GM12878 (cell line): ENCODE measurements around the gene ANKRD6. TPM values are rescaled to one million over a fixed set of nuclear protein-coding genes. Genes with fewer than 3 reads are reported as not detected.

Source experiments
- ATAC-seq: fragments of 200-7000 bp; cut with Tn5 transposase; 3 replicates; pipeline ENCODE4 v1.9.1; 2020; ENCODE audit warnings: mild to moderate bottlenecking, moderate library complexity
- BruUV-seq: library from RNA; stranded (reverse); fragments of 400-500 nt; replicated peaks from 2 replicates; lab custom pipeline; 2021; lab: Mats Ljungman, UMichigan
- CTCF ChIA-PET: fragments of 300-600 bp; sonication (Branson Sonifier 250); formaldehyde crosslinking; extraction: SDS; loops from one replicate; lab custom pipeline; 2021; ENCODE audit warnings: inconsistent platforms; lab: Yijun Ruan, JAX
- POLR2A ChIA-PET: fragments of 350-600 bp; formaldehyde crosslinking; extraction: SDS; loops from one replicate; lab custom pipeline; 2021; ENCODE audit warnings: inconsistent platforms; lab: Charles Lee
- RAD21 ChIA-PET: fragments of 300-600 bp; sonication (Branson Sonifier 250); formaldehyde crosslinking; loops from one replicate; lab custom pipeline; 2023; ENCODE audit warnings: antibody characterized with exemption; ENCODE audit not compliant: unreplicated experiment; lab: Charles Lee
- SMC1A ChIA-PET: fragments of 300-600 bp; sonication (Branson Sonifier 250); formaldehyde crosslinking; loops from one replicate; lab custom pipeline; 2023; ENCODE audit not compliant: unreplicated experiment, uncharacterized antibody; lab: Charles Lee
- DNase-seq: peaks from one replicate; pipeline ENCODE4 v3.0.0-alpha.2; 2011; ENCODE audit warnings: low read depth, low spot score
- FAIRE-seq: peaks from 3 replicates; lab custom pipeline; 2011; peaks lifted over from hg19 to GRCh38; lab: Jason Lieb, UNC
- H2AFZ ChIP-seq: 2 replicates; pipeline ENCODE4 v1.6.0; 2011; ENCODE audit warnings: low read depth, low read length, control low read depth; ENCODE audit not compliant: control insufficient read depth
- H3K27ac ChIP-seq: 2 replicates; pipeline ENCODE4 v1.5.1; 2011; ENCODE audit warnings: control low read depth; ENCODE audit not compliant: control insufficient read depth, insufficient read depth
- H3K27me3 ChIP-seq, 2 experiments: replicated peaks in 1 of 2; 2 replicates each; pipeline versions ENCODE4 v1.6.0 to v1.6.1; 2011; ENCODE audit warnings: low read length in 1 of 2; ENCODE audit not compliant: control insufficient read depth in 2 of 2, insufficient read depth in 2 of 2
- H3K36me3 ChIP-seq, 2 experiments: 2 replicates each; pipeline ENCODE4 v1.5.1; 2011; ENCODE audit warnings: low read length in 1 of 2; ENCODE audit not compliant: control insufficient read depth in 2 of 2, insufficient read depth in 2 of 2
- H3K4me1 ChIP-seq: 2 replicates; pipeline ENCODE4 v1.6.1; 2011; ENCODE audit warnings: mild to moderate bottlenecking, low read length, moderate library complexity, mixed read lengths; ENCODE audit not compliant: control insufficient read depth, insufficient read depth
- H3K4me2 ChIP-seq: 2 replicates; pipeline ENCODE4 v1.6.0; 2011; ENCODE audit warnings: control low read depth; ENCODE audit not compliant: control insufficient read depth, insufficient read depth
- H3K4me3 ChIP-seq: fragments of 200-600 bp; sonication (generic); 2 replicates; pipeline ENCODE4 v1.5.1; 2016
- H3K79me2 ChIP-seq: 2 replicates; pipeline ENCODE4 v1.6.0; 2011; ENCODE audit warnings: low read length; ENCODE audit not compliant: control insufficient read depth, insufficient read depth
- H3K9ac ChIP-seq: 2 replicates; pipeline ENCODE4 v1.8.0; 2011; ENCODE audit warnings: low read length, control low read depth, mixed read lengths; ENCODE audit not compliant: control insufficient read depth, insufficient read depth
- H3K9me3 ChIP-seq: replicated peaks from 3 replicates; pipeline ENCODE4 v1.5.1; 2011; ENCODE audit warnings: mild to moderate bottlenecking, low read length; ENCODE audit not compliant: control insufficient read depth, insufficient read depth
- H4K20me1 ChIP-seq: 2 replicates; pipeline ENCODE4 v1.6.0; 2011; ENCODE audit not compliant: control insufficient read depth, insufficient read depth
- SUZ12 ChIP-seq: fragments of 200-600 bp; sonication (generic); IDR thresholded peaks from one replicate; pipeline ENCODE4 v1.6.1; 2018; ENCODE audit warnings: antibody characterized with exemption, mild to moderate bottlenecking; ENCODE audit not compliant: unreplicated experiment
- WGBS: methylation state at CpG from one replicate; pipeline ENCODE4 v1.1.6; 2016; ENCODE audit warnings: low lambda C conversion rate; ENCODE audit not compliant: insufficient replicate concordance, insufficient coverage; ENCODE audit errors: missing lambda C conversion rate; 5-methylcytosine and 5-hydroxymethylcytosine counted together
- in situ Hi-C: fragments of 300-500 bp; cut with MboI; formaldehyde crosslinking; loops from 9 replicates; pipeline ENCODE4 v1.14.3; 2018; ENCODE audit warnings: mixed read lengths
- intact Hi-C: fragments of 100-400 bp; cut with micrococcal nuclease; formaldehyde crosslinking; loops from one replicate; pipeline ENCODE4 v1.14.2; 2022; ENCODE audit not compliant: unreplicated experiment
- polyA plus RNA-seq, 11 experiments: library from polyadenylated mRNA; depleted of rRNA in 4 of 11; unstranded in 6 of 11; stranded (reverse) in 5 of 11; fragments of >200 nt; fragmentation: Nextera tagmentation in 4 of 11; fragmentation: Illumina TruSeq in 1 of 11; extraction: Ambion mirVana in 4 of 11; extraction: Trizol in 1 of 11; gene quantifications; 1 replicate in 1 of 11; 2 replicates in 10 of 11; pipeline versions ENCODE4 v1.2.1 to v1.2.3, GENCODE V29; 2011 to 2016; ENCODE audit warnings: inconsistent platforms in 2 of 11, missing spikeins in 2 of 11, low read depth in 1 of 11
- total RNA-seq, 4 experiments: library from RNA; depleted of rRNA in 3 of 4; stranded (reverse); fragments of >200 nt in 3 of 4; fragmentation: Illumina TruSeq in 1 of 4; extraction: Trizol in 1 of 4; gene quantifications; 2 replicates each; pipeline versions ENCODE4 v1.2.1 to v1.2.3, GENCODE V29; 2013 to 2021
- TF ChIP-seq, protein P1 (sequence below): IDR thresholded peaks from 2 replicates; pipeline ENCODE4 v1.6.1; 2012; ENCODE audit warnings: mild to moderate bottlenecking, low read depth, low read length

ANKRD6 gene
- total and polyA plus RNA-seq, 10 of the 15 experiments (the other 5 are each of a cell fraction or from before 2014, with no cell fraction given): 0.03 to 0.90 (median 0.38) TPM

DNA sequence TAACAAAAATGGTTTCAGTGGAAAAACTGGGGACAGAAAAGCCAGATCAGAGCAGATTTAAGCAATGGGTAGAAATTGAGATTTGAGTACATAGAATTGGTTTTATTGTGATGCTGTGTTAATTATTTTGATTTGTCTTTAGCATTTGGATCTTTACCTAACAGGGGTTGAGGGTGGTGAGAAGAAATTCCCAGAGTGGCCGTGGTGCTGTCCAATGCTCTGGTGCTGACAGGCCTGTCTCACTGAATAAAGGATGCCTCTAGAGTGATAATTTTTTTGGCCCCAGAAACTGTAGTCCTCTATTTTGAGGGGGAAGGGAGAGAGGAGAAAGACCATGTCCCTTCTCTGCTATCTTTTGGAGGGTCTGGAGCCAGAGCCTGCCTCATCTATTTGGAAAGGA is 126.5 kb downstream of the ANKRD6 start:
- no peak overlapping the region for H3K4me2 ChIP-seq
- ChIA-PET SMC1A (no interaction called here), POLR2A (no interaction called here), RAD21 (no interaction called here), CTCF (no interaction called here)
- no peak for TF ChIP-seq SUZ12
- TF ChIP-seq, protein P1, sequence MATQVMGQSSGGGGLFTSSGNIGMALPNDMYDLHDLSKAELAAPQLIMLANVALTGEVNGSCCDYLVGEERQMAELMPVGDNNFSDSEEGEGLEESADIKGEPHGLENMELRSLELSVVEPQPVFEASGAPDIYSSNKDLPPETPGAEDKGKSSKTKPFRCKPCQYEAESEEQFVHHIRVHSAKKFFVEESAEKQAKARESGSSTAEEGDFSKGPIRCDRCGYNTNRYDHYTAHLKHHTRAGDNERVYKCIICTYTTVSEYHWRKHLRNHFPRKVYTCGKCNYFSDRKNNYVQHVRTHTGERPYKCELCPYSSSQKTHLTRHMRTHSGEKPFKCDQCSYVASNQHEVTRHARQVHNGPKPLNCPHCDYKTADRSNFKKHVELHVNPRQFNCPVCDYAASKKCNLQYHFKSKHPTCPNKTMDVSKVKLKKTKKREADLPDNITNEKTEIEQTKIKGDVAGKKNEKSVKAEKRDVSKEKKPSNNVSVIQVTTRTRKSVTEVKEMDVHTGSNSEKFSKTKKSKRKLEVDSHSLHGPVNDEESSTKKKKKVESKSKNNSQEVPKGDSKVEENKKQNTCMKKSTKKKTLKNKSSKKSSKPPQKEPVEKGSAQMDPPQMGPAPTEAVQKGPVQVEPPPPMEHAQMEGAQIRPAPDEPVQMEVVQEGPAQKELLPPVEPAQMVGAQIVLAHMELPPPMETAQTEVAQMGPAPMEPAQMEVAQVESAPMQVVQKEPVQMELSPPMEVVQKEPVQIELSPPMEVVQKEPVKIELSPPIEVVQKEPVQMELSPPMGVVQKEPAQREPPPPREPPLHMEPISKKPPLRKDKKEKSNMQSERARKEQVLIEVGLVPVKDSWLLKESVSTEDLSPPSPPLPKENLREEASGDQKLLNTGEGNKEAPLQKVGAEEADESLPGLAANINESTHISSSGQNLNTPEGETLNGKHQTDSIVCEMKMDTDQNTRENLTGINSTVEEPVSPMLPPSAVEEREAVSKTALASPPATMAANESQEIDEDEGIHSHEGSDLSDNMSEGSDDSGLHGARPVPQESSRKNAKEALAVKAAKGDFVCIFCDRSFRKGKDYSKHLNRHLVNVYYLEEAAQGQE: peak; percentile 83
- WGBS: 65% methylated on average over 1 of the region's 1 CpG
- H3K36me3 ChIP-seq: no peaks in the 10 kb centered on the region
- BruUV-seq: no TSS peak
- H2AFZ ChIP-seq: no peak overlapping the region
- no peaks in the 10 kb centered on the region for H3K79me2 ChIP-seq
- no peak overlapping the region for H3K27ac ChIP-seq
- no peaks in the 10 kb centered on the region for H4K20me1 ChIP-seq
- intact Hi-C loops (no loop called here), in situ Hi-C loops (no loop called here)
- no peak for ATAC-seq
- peaks cover 0 to 2% of the 10 kb centered on the region in 2 experiments; a peak in 1 of 4 replicates for H3K27me3 ChIP-seq
- H3K9me3 ChIP-seq: no peaks in the 10 kb centered on the region
- H3K4me3 ChIP-seq: no peak overlapping the region
- no peak overlapping the region for H3K9ac ChIP-seq
- no peak for DNase-seq
- FAIRE-seq: no peak
- no peaks in the 10 kb centered on the region for H3K4me1 ChIP-seq
